ENCODE data around the gene OR4N2. TPM values are rescaled to one million over a fixed set of nuclear protein-coding genes. Genes with fewer than 3 reads are reported as not detected.
"Not testable (repeated sequence)": the region's sequence is repeated elsewhere in the genome, so short reads cannot be mapped to it uniquely, and the experiment has no call there.

OR4N2 gene, protein sequence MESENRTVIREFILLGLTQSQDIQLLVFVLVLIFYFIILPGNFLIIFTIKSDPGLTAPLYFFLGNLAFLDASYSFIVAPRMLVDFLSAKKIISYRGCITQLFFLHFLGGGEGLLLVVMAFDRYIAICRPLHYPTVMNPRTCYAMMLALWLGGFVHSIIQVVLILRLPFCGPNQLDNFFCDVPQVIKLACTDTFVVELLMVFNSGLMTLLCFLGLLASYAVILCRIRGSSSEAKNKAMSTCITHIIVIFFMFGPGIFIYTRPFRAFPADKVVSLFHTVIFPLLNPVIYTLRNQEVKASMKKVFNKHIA
- polyA plus RNA-seq (2012; ENCODE audit: insufficient read depth, insufficient read length) = not detected

- DNase-seq (ENCODE audit: low read depth, low spot score); H3K4me3 ChIP-seq (ENCODE audit: low read length): not testable (repeated sequence)
These were observed at the start of gene OR4N2 for GRCh38 chr14:19803470-19803869. OR4N2 (plus strand) TSS chr14:19803770; CDS start chr14:19827449, 23,679 bp downstream.

DNA sequence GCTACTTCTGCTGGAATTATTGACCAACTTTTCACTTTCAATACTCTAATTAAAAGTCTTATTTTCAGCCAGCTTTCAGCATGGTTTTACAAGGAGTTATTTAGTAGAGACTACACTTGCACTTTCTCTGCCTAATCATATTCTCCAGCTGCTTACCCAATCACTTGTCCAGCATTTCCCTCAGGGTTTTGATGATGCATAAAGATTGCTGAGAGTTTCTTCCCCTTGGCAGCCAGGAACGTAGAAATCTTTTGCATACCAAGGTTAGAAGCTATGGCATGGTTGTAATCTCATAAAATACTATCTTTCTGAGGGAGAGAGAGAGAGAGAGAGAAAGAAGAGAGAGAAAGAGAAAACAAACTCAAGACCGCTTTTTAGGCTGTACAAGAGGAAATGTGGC, 49.4 kb upstream of the OR4N2 start:
- H3K4me3 ChIP-seq (ENCODE audit: low read length) = no peak overlapping the region
- no peak for DNase-seq (ENCODE audit: low read depth, low spot score)

- H3K4me3 ChIP-seq (ENCODE audit: low read length); DNase-seq (ENCODE audit: low read depth, low spot score): not testable (repeated sequence)
These were observed 32.1 kb upstream of the OR4N2 start for GRCh38 chr14:19771491-19771890.

- no peak for DNase-seq (ENCODE audit: low read depth, low spot score)
- H3K4me3 ChIP-seq (ENCODE audit: low read length) = no peak overlapping the region
These were observed 31.6 kb upstream of the OR4N2 start for GRCh38 chr14:19771895-19772430.

- H3K4me3 ChIP-seq (ENCODE audit: low read length); DNase-seq (ENCODE audit: low read depth, low spot score): not testable (repeated sequence)
These were observed 31.1 kb upstream of the OR4N2 start for GRCh38 chr14:19772454-19772853.

GRCh38 chr14:19773204-19773603, 30.4 kb upstream of the OR4N2 start, which contains the start of gene OR4M1:
OR4M1 (plus strand) TSS chr14:19773504; CDS start chr14:19780323, 6,819 bp downstream.
- not testable (repeated sequence) for H3K4me3 ChIP-seq (ENCODE audit: low read length); DNase-seq (ENCODE audit: low read depth, low spot score)

- H3K4me3 ChIP-seq (ENCODE audit: low read length) = no peak overlapping the region
- no peak for DNase-seq (ENCODE audit: low read depth, low spot score)
These were observed 28.0 kb upstream of the OR4N2 start for GRCh38 chr14:19775587-19775986.

- not testable (repeated sequence) for DNase-seq (ENCODE audit: low read depth, low spot score)
These were observed 17.7 kb upstream of the OR4N2 start for GRCh38 chr14:19785848-19786247.

GRCh38 chr14:19787318-19787717, 16.3 kb upstream of the OR4N2 start:
- not testable (repeated sequence) for H3K4me3 ChIP-seq (ENCODE audit: low read length); DNase-seq (ENCODE audit: low read depth, low spot score)

More at GRCh38 chr14:19785848-19786247, 17.7 kb upstream of the OR4N2 start:
- H3K4me3 ChIP-seq (ENCODE audit: low read length) = not testable (repeated sequence)

DNA sequence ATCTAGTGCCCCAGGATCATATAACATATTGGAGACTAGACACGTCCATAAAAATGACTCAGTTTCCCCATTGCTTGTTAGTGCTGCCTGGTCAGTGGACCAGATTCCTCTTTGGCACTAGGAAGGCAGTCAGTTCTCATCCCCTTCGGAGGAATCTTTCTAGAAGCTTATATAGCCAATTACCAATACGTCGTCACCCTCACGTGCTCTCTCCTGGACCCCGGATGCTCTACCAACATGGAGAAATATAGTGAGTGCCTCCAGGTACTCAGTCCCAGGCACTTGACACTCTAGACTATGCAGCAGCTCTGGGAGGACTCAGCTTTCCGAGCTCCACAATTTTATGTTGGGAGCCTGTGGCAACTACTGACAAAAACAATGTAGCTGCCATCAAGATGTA, 15.4 kb upstream of the OR4N2 start:
- DNase-seq (ENCODE audit: low read depth, low spot score); H3K4me3 ChIP-seq (ENCODE audit: low read length): not testable (repeated sequence)

DNA sequence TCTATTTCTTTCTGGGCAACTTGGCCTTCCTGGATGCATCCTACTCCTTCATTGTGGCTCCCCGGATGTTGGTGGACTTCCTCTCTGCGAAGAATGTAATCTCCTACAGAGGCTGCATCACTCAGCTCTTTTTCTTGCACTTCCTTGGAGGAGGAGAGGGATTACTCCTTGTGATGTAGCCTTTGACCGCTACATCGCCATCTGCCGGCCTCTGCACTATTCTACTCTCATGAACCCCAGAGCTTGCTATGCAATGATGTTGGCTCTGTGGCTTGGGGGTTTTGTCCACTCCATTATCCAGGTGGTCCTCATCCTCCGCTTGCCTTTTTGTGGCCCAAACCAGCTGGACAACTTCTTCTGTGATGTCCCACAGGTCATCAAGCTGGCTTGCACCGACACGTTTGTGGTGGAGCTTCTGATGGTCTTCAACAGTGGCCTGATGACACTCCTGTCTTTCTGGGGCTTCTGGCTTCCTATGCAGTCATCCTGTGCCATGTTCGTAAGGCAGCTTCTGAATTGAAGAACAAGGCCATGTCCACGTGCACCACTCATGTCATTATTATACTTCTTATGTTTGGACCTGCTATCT, 7.0 kb upstream of the OR4N2 start:
- DNase-seq (ENCODE audit: low read depth, low spot score); H3K4me3 ChIP-seq (ENCODE audit: low read length): not testable (repeated sequence)

DNA sequence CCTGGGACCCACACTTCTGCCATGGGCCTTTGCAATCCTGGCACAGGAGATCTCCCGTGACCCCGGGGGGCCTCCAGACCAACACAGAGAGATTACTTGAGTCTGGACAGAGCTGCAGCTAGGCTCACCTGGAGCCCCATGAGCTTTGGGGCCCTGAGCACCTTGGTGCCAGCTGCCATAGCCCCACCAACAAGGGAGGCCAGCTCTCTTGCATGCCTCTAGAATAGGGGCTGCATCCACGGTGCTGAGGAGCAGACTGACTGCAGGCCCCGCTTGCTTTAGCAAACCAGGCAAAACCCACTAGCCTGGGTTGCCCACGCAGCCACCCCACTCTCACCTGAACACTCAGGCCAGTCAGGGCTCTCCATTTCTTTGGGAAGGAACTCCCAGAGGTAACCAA, 3.7 kb upstream of the OR4N2 start:
- DNase-seq (ENCODE audit: low read depth, low spot score) = no peak
- H3K4me3 ChIP-seq (ENCODE audit: low read length) = no peak overlapping the region

- H3K4me3 ChIP-seq (ENCODE audit: low read length) = no peak overlapping the region
- DNase-seq (ENCODE audit: low read depth, low spot score) = no peak
These were observed 3.1 kb upstream of the OR4N2 start for GRCh38 chr14:19800282-19801117.

GRCh38 chr14:19801118-19801464, 2.5 kb upstream of the OR4N2 start:
- no peak overlapping the region for H3K4me3 ChIP-seq (ENCODE audit: low read length)
- DNase-seq (ENCODE audit: low read depth, low spot score) = no peak

GRCh38 chr14:19813171-19813920, 9.8 kb downstream of the OR4N2 start:
- not testable (repeated sequence) for DNase-seq (ENCODE audit: low read depth, low spot score); H3K4me3 ChIP-seq (ENCODE audit: low read length)

GRCh38 chr14:19819879-19820278, 16.3 kb downstream of the OR4N2 start:
- not testable (repeated sequence) for DNase-seq (ENCODE audit: low read depth, low spot score); H3K4me3 ChIP-seq (ENCODE audit: low read length)

- H3K4me3 ChIP-seq (ENCODE audit: low read length); DNase-seq (ENCODE audit: low read depth, low spot score): not testable (repeated sequence)
These were observed 17.4 kb downstream of the OR4N2 start for GRCh38 chr14:19821016-19821415.

- no peak overlapping the region for H3K4me3 ChIP-seq (ENCODE audit: low read length)
- no peak for DNase-seq (ENCODE audit: low read depth, low spot score)
These were observed 19.6 kb downstream of the OR4N2 start for GRCh38 chr14:19823178-19823577.

DNA sequence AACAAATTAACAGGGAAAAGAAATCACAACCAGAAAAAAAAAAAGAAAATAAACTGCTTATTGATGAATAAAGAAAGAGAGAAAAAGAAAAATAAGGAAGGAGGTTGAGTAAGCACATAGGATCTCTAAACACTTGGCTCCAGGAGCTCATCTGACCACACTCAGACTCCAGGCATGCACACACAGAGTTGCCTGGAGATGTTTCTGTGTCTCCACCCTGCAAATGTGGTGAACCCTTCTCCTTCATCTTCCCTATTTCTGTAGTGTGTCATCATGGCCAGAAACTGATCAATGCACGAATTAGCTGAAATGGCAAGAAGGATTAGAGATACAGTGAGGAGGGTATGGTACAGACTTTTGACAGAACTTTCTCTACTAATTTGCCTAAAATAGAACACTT, 20.2 kb downstream of the OR4N2 start:
- DNase-seq (ENCODE audit: low read depth, low spot score) = no peak
- H3K4me3 ChIP-seq (ENCODE audit: low read length) = no peak overlapping the region

All from Jurkat, Clone E6-1 (cell line).